ENCODE measurements around the gene POU2F1. TPM values are rescaled to one million over a fixed set of nuclear protein-coding genes. Genes with fewer than 3 reads are reported as not detected.

The POU2F1 gene
- total and polyA plus RNA-seq, 8 donors, result 1.4 to 7.3 (median 5.8) TPM

DNA sequence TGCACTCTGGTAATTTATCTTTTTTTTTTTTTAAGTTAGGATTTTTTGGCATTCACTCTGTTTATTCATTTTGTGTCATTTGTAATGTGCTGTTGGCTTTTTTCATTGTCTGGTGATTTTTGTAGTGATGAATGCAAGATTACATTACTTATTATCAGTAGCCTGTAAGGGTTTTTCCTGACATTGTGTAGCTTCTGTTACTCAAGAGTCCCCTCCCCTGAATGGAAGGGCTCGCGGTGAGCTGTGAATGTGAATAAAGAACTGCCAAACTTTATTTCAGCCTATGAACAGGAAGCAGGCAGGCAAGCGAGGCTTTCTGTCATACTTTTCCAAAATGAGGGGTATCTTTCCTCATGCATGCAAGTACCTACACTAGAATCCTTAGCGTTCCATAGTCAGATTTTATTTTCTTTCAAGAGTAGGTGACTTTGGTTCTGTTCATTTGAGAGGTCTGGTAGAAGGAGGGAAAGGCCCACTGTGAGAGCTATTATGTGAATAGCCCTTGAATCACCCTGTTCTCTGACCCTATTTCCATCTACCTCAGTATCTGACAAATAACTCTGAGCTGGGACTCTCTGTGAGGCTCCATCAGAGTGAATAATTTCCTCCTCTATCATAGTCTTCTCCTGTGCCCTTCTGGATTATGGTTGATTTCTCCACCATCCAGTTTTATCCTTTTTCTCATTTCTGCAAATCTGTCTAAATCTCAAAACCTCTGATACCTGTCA is 183.6 kb downstream of the POU2F1 start:
- FAIRE-seq, result no peak

GRCh38 chr1:167404908-167405307 is 184.2 kb downstream of the POU2F1 start:
- ATAC-seq (no peak), DNase-seq (no peak), FAIRE-seq (no peak)
- Histone ChIP-seq H3K27ac (no peak overlapping the region), H3K4me3 (no peak overlapping the region), H3K36me3 (no peaks in the 10 kb centered on the region), H3K9me3 (no peaks in the 10 kb centered on the region), H3K4me1 (no peaks in the 10 kb centered on the region), H3K27me3 (no peaks in the 10 kb centered on the region)
- WGBS, 2 donors, result 79 to 90% methylated on average over 3 of the region's 3 CpGs
- TF ChIP-seq, protein P1, sequence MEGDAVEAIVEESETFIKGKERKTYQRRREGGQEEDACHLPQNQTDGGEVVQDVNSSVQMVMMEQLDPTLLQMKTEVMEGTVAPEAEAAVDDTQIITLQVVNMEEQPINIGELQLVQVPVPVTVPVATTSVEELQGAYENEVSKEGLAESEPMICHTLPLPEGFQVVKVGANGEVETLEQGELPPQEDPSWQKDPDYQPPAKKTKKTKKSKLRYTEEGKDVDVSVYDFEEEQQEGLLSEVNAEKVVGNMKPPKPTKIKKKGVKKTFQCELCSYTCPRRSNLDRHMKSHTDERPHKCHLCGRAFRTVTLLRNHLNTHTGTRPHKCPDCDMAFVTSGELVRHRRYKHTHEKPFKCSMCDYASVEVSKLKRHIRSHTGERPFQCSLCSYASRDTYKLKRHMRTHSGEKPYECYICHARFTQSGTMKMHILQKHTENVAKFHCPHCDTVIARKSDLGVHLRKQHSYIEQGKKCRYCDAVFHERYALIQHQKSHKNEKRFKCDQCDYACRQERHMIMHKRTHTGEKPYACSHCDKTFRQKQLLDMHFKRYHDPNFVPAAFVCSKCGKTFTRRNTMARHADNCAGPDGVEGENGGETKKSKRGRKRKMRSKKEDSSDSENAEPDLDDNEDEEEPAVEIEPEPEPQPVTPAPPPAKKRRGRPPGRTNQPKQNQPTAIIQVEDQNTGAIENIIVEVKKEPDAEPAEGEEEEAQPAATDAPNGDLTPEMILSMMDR (IDR thresholded peaks at IDR 0.05), result no peak
- intact Hi-C loops (cut with DNase I), result loop anchor here in 1 of 3 donors (5.0 kb wide), 1 partner anchor 37 kb away; no protein-coding TSS in a partner anchor

More for the DNA sequence above, 183.6 kb downstream of the POU2F1 start:
- DNase-seq (no peak), ATAC-seq (no peak)
- no peak overlapping the region for H3K27ac ChIP-seq
- intact Hi-C loops (cut with DNase I), result loop anchor here in 1 of 3 donors (5.0 kb wide), 1 partner anchor 38 kb away; no protein-coding TSS in a partner anchor
- H3K4me1 ChIP-seq, result no peaks in the 10 kb centered on the region
- TF ChIP-seq, protein P1 (IDR thresholded peaks at IDR 0.05), result no peak
- H3K9me3 ChIP-seq, result no peaks in the 10 kb centered on the region
- no peaks in the 10 kb centered on the region for H3K27me3 ChIP-seq
- no peak overlapping the region for H3K4me3 ChIP-seq
- WGBS, 2 donors, result 81 to 82% methylated on average over 4 of the region's 4 CpGs
- no peaks in the 10 kb centered on the region for H3K36me3 ChIP-seq

DNA sequence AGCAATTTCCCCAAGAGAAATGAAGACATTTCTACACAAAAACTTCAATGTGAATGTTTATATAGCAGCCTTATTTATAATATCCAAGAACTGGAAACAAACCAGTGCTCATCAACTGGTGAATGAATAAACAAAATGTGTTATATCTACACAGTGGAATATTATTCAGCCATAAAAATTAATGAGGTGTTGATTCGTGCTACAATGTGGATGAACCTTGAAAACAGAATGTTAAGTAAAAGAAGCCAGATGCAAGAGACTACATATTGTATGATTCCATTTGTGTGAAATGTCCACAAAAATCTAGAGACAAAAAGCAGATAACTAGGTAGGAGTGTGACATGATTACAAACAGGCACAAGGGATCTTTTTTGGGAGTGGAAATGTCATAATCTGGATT is 187.7 kb downstream of the POU2F1 start:
- no peaks in the 10 kb centered on the region for H3K9me3 ChIP-seq
- DNase-seq, result no peak
- H3K4me1 ChIP-seq, result peaks cover 0 to 12% (median 12%) of the 10 kb centered on the region in 3 donors
- no peak overlapping the region for H3K4me3 ChIP-seq
- intact Hi-C loops (cut with DNase I), result no loop called here
- no peaks in the 10 kb centered on the region for H3K27me3 ChIP-seq
- H3K36me3 ChIP-seq, result no peaks in the 10 kb centered on the region
- no peak for FAIRE-seq
- ATAC-seq, result no peak
- H3K27ac ChIP-seq, result no peak overlapping the region
- TF ChIP-seq, protein P1 (IDR thresholded peaks at IDR 0.05), result no peak
- 95 to 100% methylated on average over 1 of the region's 1 CpG for WGBS, 2 donors

DNA sequence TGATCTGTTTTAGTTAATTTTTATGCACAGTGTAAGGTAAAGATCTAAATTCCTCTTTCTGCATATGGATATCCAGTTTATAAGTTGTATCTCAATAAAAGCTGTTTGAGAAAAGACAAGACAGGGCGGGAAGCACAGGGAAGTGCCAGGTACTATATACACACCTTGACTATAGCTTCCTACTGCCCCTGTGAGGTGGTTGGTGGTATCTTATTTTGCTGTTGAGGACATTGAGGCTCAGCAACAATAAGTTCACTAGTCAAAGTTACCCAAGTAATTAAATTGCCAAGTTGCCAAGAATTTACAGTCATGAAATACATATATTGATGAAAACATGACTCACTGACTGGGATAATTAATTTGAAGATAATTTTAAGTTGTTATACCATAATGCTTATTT is 188.5 kb downstream of the POU2F1 start:
- H3K4me1 ChIP-seq, result peaks cover 0 to 17% (median 14%) of the 10 kb centered on the region in 3 donors
- no peak for FAIRE-seq
- WGBS, 2 donors, result 94 to 97% methylated on average over 1 of the region's 1 CpG
- H3K27me3 ChIP-seq, result no peaks in the 10 kb centered on the region
- H3K36me3 ChIP-seq, result no peaks in the 10 kb centered on the region
- no peak for DNase-seq
- no peak for ATAC-seq
- TF ChIP-seq, protein P1 (IDR thresholded peaks at IDR 0.05), result no peak
- intact Hi-C loops (cut with DNase I), result no loop called here
- H3K9me3 ChIP-seq, result no peaks in the 10 kb centered on the region
- H3K4me3 ChIP-seq, result no peak overlapping the region
- H3K27ac ChIP-seq, result no peak overlapping the region

DNA sequence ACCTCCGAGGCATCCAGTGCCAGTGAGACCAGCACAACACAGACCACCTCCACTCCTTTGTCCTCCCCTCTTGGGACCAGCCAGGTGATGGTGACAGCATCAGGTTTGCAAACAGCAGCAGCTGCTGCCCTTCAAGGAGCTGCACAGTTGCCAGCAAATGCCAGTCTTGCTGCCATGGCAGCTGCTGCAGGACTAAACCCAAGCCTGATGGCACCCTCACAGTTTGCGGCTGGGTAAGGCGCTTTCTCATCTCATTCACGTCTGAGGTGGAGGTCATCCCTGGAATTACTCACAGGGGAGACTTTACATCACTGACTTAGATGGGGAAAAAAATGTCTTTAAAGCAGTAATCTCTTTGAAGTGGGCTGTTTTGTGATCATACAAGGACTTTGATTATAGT is 191.4 kb downstream of the POU2F1 start:
- ATAC-seq, result peak; percentile 81 to 93 (median 88)
- 34 to 37% methylated on average over 4 of the region's 4 CpGs for WGBS, 2 donors
- intact Hi-C loops (cut with DNase I), result no loop called here
- H3K4me1 ChIP-seq, result peaks cover 0 to 17% (median 14%) of the 10 kb centered on the region in 3 donors
- peak overlapping the region in 2 of 4 donors; percentile 3 to 31 for H3K27ac ChIP-seq
- H3K27me3 ChIP-seq, result no peaks in the 10 kb centered on the region
- no peak overlapping the region for H3K4me3 ChIP-seq
- peak in 5 of 6 donors; percentile 67 to 79 (median 75) for DNase-seq
- H3K9me3 ChIP-seq, result no peaks in the 10 kb centered on the region
- H3K36me3 ChIP-seq, result peaks cover 0 to 2% (median 0%) of the 10 kb centered on the region in 3 donors
- TF ChIP-seq, protein P1 (IDR thresholded peaks at IDR 0.05), result no peak
- FAIRE-seq, result no peak

All from pancreas (tissue), 10 donors.